K562 (cell line): Measurements from ENCODE around the gene SYT13. TPM values are rescaled to one million over a fixed set of nuclear protein-coding genes. Genes with fewer than 3 reads are reported as not detected.

Experiments used
- ATAC-seq: fragments of 200-7000 bp; cut with Tn5 transposase; 3 replicates; pipeline ENCODE4 v1.9.1; 2020; ENCODE audit warnings: moderate library complexity
- BruUV-seq: library from RNA; stranded (reverse); fragments of 400-500 nt; replicated peaks from 2 replicates; lab custom pipeline; 2021; lab: Mats Ljungman, UMichigan
- CTCF ChIA-PET: fragments of 300-600 bp; formaldehyde crosslinking; extraction: SDS; loops from one replicate; lab custom pipeline; 2021; ENCODE audit warnings: low intra/inter-chr PET ratio; lab: Yijun Ruan, JAX
- POLR2A ChIA-PET: fragments of 300-600, 350-650 bp; sonication (Branson Sonifier 250); formaldehyde crosslinking; extraction: SDS; loops from one replicate; lab custom pipeline; 2021; ENCODE audit warnings: antibody characterized with exemption, inconsistent platforms; lab: Yijun Ruan, JAX
- DNase-seq, 4 experiments: peaks; one replicate each; pipeline versions ENCODE4 v3.0.0 to v3.0.0-alpha.2; 2011 to 2018; ENCODE audit warnings: low spot score in 3 of 4, mixed read lengths in 3 of 4; ENCODE audit errors: extremely low read depth in 1 of 4
- FAIRE-seq: peaks from 2 replicates; lab custom pipeline; 2011; peaks lifted over from hg19 to GRCh38; lab: Jason Lieb, UNC
- H2AFZ ChIP-seq: 2 replicates; pipeline ENCODE4 v1.6.0; 2011; ENCODE audit warnings: low read depth, low read length, control low read depth, inconsistent platforms
- H3K27ac ChIP-seq: fragments of 200-600 bp; 3 replicates; pipeline ENCODE4 v1.8.0; 2011; ENCODE audit warnings: low read depth, mild to moderate bottlenecking, control low read depth, inconsistent platforms, low read length, moderate library complexity, mixed read lengths; ENCODE audit errors: extremely low read depth
- H3K27me3 ChIP-seq, 2 experiments: fragments of 300-600 bp in 1 of 2; 2 replicates in 1 of 2; 3 replicates in 1 of 2; pipeline versions ENCODE4 v1.6.0 to v1.8.0; 2011; ENCODE audit warnings: inconsistent platforms in 2 of 2, low read length in 2 of 2, mild to moderate bottlenecking in 1 of 2, mixed read lengths in 1 of 2, moderate library complexity in 1 of 2; ENCODE audit not compliant: control insufficient read depth in 2 of 2, insufficient read depth in 2 of 2
- H3K36me3 ChIP-seq: fragments of 300-600 bp; 3 replicates; pipeline ENCODE4 v1.8.0; 2011; ENCODE audit warnings: mild to moderate bottlenecking, low read length, inconsistent platforms; ENCODE audit not compliant: control insufficient read depth, insufficient read depth
- H3K4me1 ChIP-seq, 2 experiments: fragments of 200-600 bp in 1 of 2; replicated peaks in 1 of 2; 2 replicates in 1 of 2; 3 replicates in 1 of 2; pipeline versions ENCODE4 v1.5.1 to v1.8.0; 2011; ENCODE audit warnings: inconsistent platforms in 2 of 2, low read length in 2 of 2, mild to moderate bottlenecking in 1 of 2, mixed read lengths in 1 of 2, moderate library complexity in 1 of 2; ENCODE audit not compliant: control insufficient read depth in 2 of 2, insufficient read depth in 2 of 2
- H3K4me2 ChIP-seq: 2 replicates; pipeline ENCODE4 v1.6.1; 2011; ENCODE audit warnings: low read length, control low read depth, inconsistent platforms, mixed read lengths; ENCODE audit not compliant: insufficient read depth
- H3K4me3 ChIP-seq: fragments of 200-600 bp; sonication (generic), shearing (Covaris generic); 2 replicates; pipeline ENCODE4 v1.5.1; 2016; ENCODE audit warnings: control low read depth, inconsistent platforms
- H3K79me2 ChIP-seq: fragments of 200-600 bp; 3 replicates; pipeline ENCODE4 v1.8.0; 2011; ENCODE audit warnings: low read length, inconsistent platforms; ENCODE audit not compliant: control insufficient read depth, insufficient read depth
- H3K9ac ChIP-seq, 2 experiments: 2 replicates each; pipeline versions ENCODE4 v1.6.0 to v1.6.1; 2011; ENCODE audit warnings: low read depth in 2 of 2, low read length in 2 of 2, control low read depth in 1 of 2, inconsistent platforms in 1 of 2, mild to moderate bottlenecking in 1 of 2, mixed read lengths in 1 of 2; ENCODE audit not compliant: insufficient read depth in 1 of 2
- H3K9me1 ChIP-seq: one replicate; pipeline ENCODE4 v1.6.0; 2011; ENCODE audit warnings: inconsistent platforms, mild to moderate bottlenecking, low read length, moderate library complexity; ENCODE audit not compliant: control insufficient read depth, insufficient read depth
- H3K9me3 ChIP-seq: replicated peaks from 2 replicates; pipeline ENCODE4 v1.5.1; 2011; ENCODE audit warnings: low read depth, low read length, inconsistent platforms; ENCODE audit not compliant: control insufficient read depth, insufficient read depth
- H4K20me1 ChIP-seq: replicated peaks from 2 replicates; pipeline ENCODE4 v1.6.1; 2011; ENCODE audit warnings: low read length, inconsistent platforms, mixed read lengths; ENCODE audit not compliant: control insufficient read depth, insufficient read depth
- C11orf30 ChIP-seq: fragments of 450-650 bp; IDR thresholded peaks from 2 replicates; pipeline ENCODE4 v1.6.1; 2016; ENCODE audit warnings: low read depth, mild to moderate bottlenecking
- DPF2 ChIP-seq: fragments of 450-650 bp; IDR thresholded peaks from 2 replicates; pipeline ENCODE4 v1.6.1; 2016
- FOXM1 ChIP-seq, 2 experiments: fragments of 450-650 bp in 1 of 2; sonication (generic) in 1 of 2; formaldehyde crosslinking in 1 of 2; IDR thresholded peaks; 2 replicates each; pipeline versions ENCODE4 v1.6.1 to v1.9.0; 2017 to 2022; ENCODE audit warnings: low read depth in 2 of 2, mild to moderate bottlenecking in 2 of 2, missing genetic modification reagents in 1 of 2, moderate library complexity in 1 of 2
- PYGO2 ChIP-seq: fragments of 450-650 bp; IDR thresholded peaks from 2 replicates; pipeline ENCODE4 v1.6.1; 2016; ENCODE audit warnings: mild to moderate bottlenecking, missing genetic modification characterization, moderate library complexity, missing compliant biosample characterization
- SAFB ChIP-seq: fragments of 200-400 bp; formaldehyde crosslinking; IDR thresholded peaks from 2 replicates; pipeline ENCODE4 v1.6.1; 2017; ENCODE audit warnings: low read depth, low read length, borderline replicate concordance
- SIX5 ChIP-seq, 2 experiments: IDR thresholded peaks; 2 replicates each; pipeline ENCODE4 v1.6.1; 2011; ENCODE audit warnings: low read length in 2 of 2, borderline replicate concordance in 1 of 2, low read depth in 1 of 2, mild to moderate bottlenecking in 1 of 2, moderate library complexity in 1 of 2; ENCODE audit not compliant: insufficient read depth in 1 of 2
- TBL1XR1 ChIP-seq, 2 experiments: IDR thresholded peaks; 2 replicates each; pipeline ENCODE4 v1.6.1; 2012; ENCODE audit warnings: improper control_type of control experiment in 2 of 2, low read length in 2 of 2, mild to moderate bottlenecking in 1 of 2
- ZFP30 ChIP-seq: fragments of 250-450 bp; sonication (Bioruptor Pico); IDR thresholded peaks from 2 replicates; pipeline ENCODE4 v1.8.0; 2022; ENCODE audit warnings: moderate library complexity, mild to moderate bottlenecking, inconsistent platforms, borderline replicate concordance
- ZNF134 ChIP-seq: fragments of 250-450 bp; sonication (Bioruptor Pico); conservative IDR thresholded peaks from 2 replicates; pipeline ENCODE4 v1.4.0; 2020
- WGBS: fragments of 100-300 bp; shearing (Covaris generic); methylation state at CpG from one replicate; pipeline ENCODE4 v1.1.6; 2016; ENCODE audit warnings: low coverage, mixed read lengths; ENCODE audit not compliant: insufficient coverage; ENCODE audit errors: missing lambda C conversion rate; 5-methylcytosine and 5-hydroxymethylcytosine counted together
- in situ Hi-C: fragments of 300-500 bp; cut with MboI; formaldehyde crosslinking; loops from 4 replicates; pipeline ENCODE4 v1.15.0; 2018; ENCODE audit warnings: inconsistent platforms, mixed read lengths
- intact Hi-C: fragments of 100-400 bp; cut with micrococcal nuclease; formaldehyde crosslinking; loops from 2 replicates; pipeline ENCODE4 v1.14.2; 2022
- polyA plus RNA-seq, 8 experiments: library from polyadenylated mRNA; depleted of rRNA in 4 of 8; stranded (reverse) in 5 of 8; unstranded in 3 of 8; fragments of >200 nt; fragmentation: Nextera tagmentation in 2 of 8; fragmentation: Illumina TruSeq in 1 of 8; extraction: Ambion mirVana in 2 of 8; extraction: Trizol in 1 of 8; gene quantifications; 2 replicates each; pipeline versions ENCODE4 v1.2.1 to v1.2.3, GENCODE V29; 2011 to 2014; ENCODE audit warnings: inconsistent platforms in 1 of 8, missing spikeins in 1 of 8
- total RNA-seq, 7 experiments: library from RNA; depleted of rRNA in 6 of 7; stranded (reverse); fragments of >200 nt in 6 of 7; fragmentation: Illumina TruSeq in 2 of 7; extraction: Trizol in 2 of 7; gene quantifications; 2 replicates each; pipeline versions ENCODE4 v1.2.1 to v1.2.3, GENCODE V29; 2011 to 2021; ENCODE audit warnings: low replicate concordance in 1 of 7
- TF ChIP-seq, protein P1 (sequence below): IDR thresholded peaks from 2 replicates; pipeline ENCODE4 v1.6.1; 2016; ENCODE audit warnings: missing genetic modification characterization, missing compliant biosample characterization
- TF ChIP-seq, protein P2 (sequence below): IDR thresholded peaks from 3 replicates; pipeline ENCODE4 v1.6.1; 2011; ENCODE audit warnings: borderline replicate concordance, mild to moderate bottlenecking; ENCODE audit not compliant: insufficient read length, insufficient read depth

Gene SYT13
- total and polyA plus RNA-seq, 9 of the 15 experiments (the other 6 are each of a cell fraction or from before 2014, with no cell fraction given) = under 0.01 to 0.13 (median 0.08) TPM; not detected in 2

DNA sequence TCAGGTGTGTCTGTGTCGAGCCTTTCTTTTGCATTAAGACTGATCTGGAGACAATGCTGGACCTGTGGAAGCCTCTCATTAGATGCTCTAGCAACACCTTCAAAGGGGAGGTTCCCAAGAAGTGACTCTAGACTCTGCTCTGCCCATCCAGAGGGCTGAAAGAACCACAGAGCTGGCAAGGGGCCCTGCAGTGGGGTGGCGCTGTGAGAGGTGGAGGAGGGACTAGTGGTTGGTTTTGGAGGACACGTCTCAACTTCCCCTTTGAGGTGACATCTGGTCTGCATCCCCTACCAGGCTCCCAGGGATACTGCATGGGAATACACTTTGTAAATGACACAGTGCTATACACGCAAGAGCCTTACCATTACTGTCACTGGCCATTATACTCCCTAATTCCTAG is 34.2 kb upstream of the SYT13 start:
- Histone ChIP-seq H3K27ac (no peak overlapping the region), H3K4me2 (no peak overlapping the region), H3K9me3 (no peaks in the 10 kb centered on the region), H3K79me2 (no peaks in the 10 kb centered on the region), H3K9ac (no peak overlapping the region), H3K4me1 (no peaks in the 10 kb centered on the region), H3K27me3 (no peaks in the 10 kb centered on the region; a peak in 2 of 5 replicates), H3K36me3 (no peaks in the 10 kb centered on the region), H2AFZ (no peak overlapping the region), H4K20me1 (no peaks in the 10 kb centered on the region), H3K9me1 (no peaks in the 10 kb centered on the region), H3K4me3 (no peak overlapping the region)
- TF ChIP-seq SIX5 (IDR thresholded peaks at IDR 0.05; ENCODE audit: borderline replicate concordance in 1 of 2, insufficient read depth in 1 of 2, low read depth in 1 of 2, low read length in 2 of 2) (no peak), C11orf30 (no peak), DPF2 (no peak), PYGO2 (no peak), ZFP30 (CRISPR knock-in tag) (no peak), SAFB (no peak), FOXM1 (IDR thresholded peaks at IDR 0.05; ENCODE audit: low read depth) (no peak), FOXM1 (CRISPR knock-in tag; IDR thresholded peaks at IDR 0.05; ENCODE audit: low read depth) (no peak), ZNF134 (no peak), TBL1XR1 (IDR thresholded peaks at IDR 0.05; ENCODE audit: low read length in 2 of 2) (no peak)
- TF ChIP-seq, protein P1, sequence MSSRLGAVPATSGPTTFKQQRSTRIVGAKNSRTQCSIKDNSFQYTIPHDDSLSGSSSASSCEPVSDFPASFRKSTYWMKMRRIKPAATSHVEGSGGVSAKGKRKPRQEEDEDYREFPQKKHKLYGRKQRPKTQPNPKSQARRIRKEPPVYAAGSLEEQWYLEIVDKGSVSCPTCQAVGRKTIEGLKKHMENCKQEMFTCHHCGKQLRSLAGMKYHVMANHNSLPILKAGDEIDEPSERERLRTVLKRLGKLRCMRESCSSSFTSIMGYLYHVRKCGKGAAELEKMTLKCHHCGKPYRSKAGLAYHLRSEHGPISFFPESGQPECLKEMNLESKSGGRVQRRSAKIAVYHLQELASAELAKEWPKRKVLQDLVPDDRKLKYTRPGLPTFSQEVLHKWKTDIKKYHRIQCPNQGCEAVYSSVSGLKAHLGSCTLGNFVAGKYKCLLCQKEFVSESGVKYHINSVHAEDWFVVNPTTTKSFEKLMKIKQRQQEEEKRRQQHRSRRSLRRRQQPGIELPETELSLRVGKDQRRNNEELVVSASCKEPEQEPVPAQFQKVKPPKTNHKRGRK (tag) = no peak
- TF ChIP-seq, protein P2, sequence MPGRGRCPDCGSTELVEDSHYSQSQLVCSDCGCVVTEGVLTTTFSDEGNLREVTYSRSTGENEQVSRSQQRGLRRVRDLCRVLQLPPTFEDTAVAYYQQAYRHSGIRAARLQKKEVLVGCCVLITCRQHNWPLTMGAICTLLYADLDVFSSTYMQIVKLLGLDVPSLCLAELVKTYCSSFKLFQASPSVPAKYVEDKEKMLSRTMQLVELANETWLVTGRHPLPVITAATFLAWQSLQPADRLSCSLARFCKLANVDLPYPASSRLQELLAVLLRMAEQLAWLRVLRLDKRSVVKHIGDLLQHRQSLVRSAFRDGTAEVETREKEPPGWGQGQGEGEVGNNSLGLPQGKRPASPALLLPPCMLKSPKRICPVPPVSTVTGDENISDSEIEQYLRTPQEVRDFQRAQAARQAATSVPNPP = no peak
- in situ Hi-C loops (no loop called here), intact Hi-C loops (no loop called here)
- BruUV-seq = no TSS peak
- ChIA-PET CTCF (no interaction called here), POLR2A (interaction anchor here (0.5 kb wide), 2 partner anchors 8 to 1767 kb away, joined by 3 read pairs; no protein-coding TSS in a partner anchor)
- DNase-seq = no peak
- no peak for FAIRE-seq
- WGBS = 0% methylated on average over 4 of the region's 4 CpGs
- ATAC-seq = no peak
